Measurements from ENCODE around the gene TAS2R30.

TAS2R30 gene, protein sequence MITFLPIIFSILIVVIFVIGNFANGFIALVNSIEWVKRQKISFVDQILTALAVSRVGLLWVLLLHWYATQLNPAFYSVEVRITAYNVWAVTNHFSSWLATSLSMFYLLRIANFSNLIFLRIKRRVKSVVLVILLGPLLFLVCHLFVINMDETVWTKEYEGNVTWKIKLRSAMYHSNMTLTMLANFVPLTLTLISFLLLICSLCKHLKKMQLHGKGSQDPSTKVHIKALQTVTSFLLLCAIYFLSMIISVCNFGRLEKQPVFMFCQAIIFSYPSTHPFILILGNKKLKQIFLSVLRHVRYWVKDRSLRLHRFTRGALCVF

DNA sequence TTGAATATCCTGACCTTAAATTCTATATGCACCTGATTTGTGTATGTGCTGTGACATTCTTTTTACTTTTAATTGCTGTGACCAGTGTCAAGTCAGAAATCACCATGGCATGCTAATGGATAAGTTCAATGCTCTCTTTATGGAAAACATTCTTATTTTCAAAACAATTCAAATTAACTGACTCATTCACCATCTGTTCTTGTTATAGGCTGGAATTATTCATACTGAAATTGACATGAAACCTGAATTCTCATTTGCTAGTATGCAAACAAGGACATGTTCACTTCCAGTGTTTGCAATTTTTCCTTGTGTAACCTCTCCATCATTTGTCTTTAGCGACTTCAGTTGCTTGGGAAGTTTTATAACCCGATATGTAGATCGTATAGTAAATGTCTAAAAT lies at the start of gene TAS2R30:
TSS of gene TAS2R30 (minus strand) at position 340 of the 400 bp plus-strand sequence. CDS start 400 bp downstream, outside the sequence.
- no peak for FAIRE-seq

DNA sequence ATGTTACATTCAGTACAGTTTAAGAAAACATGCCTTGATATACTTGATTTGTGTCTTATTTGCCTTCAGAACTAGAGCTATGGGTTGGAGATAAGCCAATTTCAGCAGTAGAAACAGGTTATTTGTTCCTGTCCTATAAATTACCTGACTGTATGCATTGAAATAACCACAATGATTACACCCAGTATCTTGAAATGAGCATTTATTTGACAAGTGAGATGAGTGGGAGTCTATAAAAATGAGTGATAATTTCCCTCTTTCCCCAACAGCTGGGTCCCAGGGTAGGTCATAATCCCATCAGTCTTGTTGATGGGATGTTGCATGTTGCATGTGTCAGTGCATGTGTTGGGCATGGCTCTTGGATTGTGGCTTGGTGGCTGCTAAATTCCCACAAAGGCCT lies 48.6 kb upstream of the TAS2R30 start:
- no peak for DNase-seq (ENCODE audit: low spot score)
- FAIRE-seq: no peak

More for the DNA sequence above, at the start of gene TAS2R30:
- DNase-seq (ENCODE audit: low spot score): no peak

DNA sequence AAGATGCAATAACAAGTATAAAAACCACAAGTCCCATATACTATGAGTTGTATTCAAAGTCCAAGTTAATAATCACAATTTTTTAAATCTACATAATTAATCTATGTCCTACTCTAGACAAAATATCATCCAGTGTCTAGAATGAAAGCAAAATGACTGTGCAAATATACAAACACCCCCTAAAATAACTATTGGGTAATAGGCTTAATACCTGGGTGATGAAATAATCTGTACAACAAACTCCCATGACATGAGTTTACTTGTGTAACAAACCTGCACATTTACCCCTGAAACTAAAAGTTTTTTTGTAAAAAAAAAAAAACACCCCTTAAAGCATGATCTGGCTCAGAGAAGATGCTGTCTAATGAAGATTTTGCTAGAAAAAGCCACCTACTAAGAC lies 48.1 kb upstream of the TAS2R30 start:
- FAIRE-seq: no peak
- no peak for DNase-seq (ENCODE audit: low spot score)

DNA sequence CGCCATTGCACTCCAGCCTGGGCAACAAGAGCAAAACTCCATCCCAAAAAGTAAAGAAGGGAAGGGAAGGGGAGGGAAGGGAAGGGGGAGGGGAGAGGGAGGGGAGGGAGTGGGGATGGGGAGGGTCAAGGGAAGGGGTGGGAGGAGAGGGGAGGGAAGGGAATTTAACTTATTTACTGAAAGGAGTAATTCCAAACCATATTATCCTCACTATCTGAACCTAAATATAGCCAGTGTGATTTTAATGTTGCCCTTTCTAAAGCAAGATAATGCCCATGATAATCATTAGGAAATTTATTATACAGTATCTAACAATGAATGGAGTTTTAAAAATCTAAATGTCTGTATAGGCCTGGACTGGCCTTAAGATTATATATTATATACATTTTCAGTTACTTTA lies 43.8 kb upstream of the TAS2R30 start:
- FAIRE-seq (no peak), DNase-seq (ENCODE audit: low spot score) (no peak)

DNA sequence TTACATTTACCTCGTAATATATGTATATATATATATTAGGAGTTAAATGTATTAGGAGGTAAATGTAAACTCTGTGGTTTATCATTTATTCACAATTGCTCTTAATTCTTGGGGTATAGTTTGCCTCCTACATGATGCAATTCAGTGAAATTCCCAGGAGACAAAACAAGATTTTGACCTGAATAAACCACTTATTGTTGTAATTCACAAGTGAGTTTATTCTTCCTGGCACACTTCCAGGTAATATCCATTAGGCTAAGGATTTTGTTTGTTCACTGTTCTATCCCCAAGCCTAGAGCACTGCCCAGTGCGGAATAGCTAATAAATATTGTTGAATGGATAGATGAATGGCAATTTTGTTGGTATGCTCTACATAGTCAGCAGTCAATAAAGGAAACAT lies 39.6 kb upstream of the TAS2R30 start:
- DNase-seq (ENCODE audit: low spot score): no peak
- FAIRE-seq: no peak

DNA sequence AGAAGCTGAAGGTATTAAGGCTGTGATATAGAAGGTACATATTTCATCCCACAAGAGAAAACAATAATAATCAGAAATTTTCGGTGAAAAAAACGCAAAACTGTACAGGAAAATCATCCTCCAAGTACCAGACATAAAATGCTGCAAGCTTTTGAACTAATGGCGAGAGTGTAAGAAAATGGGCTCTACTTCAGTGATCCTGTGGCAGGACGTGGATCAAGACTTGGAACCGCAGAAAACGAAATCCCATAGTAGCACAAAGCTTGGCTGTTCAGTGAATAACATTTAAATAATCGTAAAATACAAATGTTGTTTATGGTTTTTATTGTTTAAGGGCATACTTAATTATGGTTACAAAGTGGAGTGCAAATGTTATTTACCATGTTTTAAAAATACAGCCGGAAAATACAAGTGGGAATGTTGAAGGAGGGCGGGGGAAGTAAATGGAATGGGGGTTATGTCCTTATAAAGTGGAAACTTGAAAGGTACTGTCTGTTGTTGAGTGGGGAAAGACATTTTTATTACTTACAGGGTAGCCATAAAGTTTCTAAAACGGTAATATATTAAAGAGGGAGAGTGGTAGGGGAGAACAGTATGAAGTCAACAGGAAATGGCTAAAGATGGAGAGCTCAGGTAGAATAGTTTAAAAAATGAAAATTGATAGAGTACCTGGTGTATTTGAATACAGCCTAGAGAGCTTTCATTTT lies 37.7 kb upstream of the TAS2R30 start:
- DNase-seq (ENCODE audit: low spot score) (peak; percentile 5), FAIRE-seq (no peak)

DNA sequence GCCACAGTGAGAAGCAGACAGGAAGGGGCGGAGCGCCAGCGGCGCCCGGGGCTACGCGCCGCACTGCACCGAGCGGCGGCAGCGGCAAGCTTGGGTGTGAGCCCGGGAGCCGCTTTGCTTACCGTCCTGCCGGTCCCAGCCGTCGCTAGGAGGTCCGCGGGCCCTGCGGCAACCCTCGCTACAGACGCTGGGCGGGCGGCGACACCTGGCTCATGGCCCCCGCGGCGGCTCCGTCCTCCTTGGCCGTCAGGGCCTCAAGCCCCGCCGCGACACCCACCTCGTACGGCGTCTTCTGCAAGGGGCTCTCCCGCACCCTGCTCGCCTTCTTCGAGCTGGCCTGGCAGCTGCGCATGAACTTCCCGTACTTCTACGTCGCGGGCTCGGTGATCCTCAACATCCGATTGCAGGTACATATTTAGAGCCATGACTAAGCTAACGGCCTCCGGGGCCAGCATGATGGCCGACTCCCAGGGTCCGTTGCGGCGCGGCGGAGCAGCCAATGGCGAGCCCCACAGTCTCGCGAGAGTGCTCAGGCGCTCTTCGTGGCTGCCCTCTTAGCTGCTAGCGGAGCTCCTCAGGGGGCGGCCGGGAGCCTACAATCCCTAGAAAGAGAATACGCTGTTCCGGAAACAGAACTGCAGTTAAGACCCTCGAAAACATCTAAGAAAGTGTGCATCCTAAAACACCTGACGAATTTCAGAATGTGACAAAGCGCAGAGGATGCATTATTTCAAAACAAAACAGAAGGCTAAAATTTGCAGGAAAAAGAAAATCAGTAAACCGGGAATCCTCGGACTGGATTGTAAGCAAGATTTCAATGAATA lies 36.9 kb upstream of the TAS2R30 start, which contains the start of gene SMIM10L1:
TSS of gene SMIM10L1 (plus strand) at position 50 of the 824 bp plus-strand sequence. CDS start at position 213, 163 bp downstream.
- DNase-seq (ENCODE audit: low spot score) (peak; percentile 84), FAIRE-seq (peak; percentile 66)

DNA sequence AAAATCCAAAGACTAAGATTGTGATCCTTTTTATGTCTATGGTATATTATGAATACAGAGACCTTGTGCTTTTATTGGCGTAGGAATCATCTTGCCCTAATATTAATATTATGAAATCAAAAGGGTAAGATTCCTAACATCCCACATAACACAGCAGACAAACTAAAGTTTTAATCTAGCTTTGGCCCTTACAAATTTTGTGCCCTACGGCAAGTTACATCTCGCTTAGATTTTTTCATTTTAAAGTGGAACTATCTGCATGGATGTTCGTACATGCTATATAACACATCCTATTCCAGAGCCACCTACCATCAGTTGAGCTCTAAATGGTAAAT lies 36.3 kb upstream of the TAS2R30 start:
- DNase-seq (ENCODE audit: low spot score) (no peak), FAIRE-seq (no peak)

DNA sequence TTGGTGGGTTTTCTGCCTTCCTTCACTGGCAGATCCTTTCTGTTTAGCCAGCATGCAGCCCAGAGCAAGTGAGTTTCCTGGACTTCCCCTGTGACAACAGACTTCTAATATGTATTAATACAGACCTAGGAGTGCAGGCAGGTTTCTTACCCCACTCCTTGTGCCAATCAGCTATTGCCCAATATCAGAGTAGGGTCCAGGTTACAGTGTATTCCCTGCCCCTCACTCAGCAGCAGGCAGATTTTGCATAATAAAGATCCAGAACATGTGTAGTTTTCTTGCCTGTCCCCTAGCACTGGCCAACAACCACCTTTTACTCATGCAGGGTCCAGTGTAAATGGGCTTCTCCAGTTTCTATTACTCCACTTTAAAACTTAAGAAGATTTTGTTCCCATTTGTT lies 31.9 kb upstream of the TAS2R30 start:
- DNase-seq (ENCODE audit: low spot score) (no peak), FAIRE-seq (no peak)

DNA sequence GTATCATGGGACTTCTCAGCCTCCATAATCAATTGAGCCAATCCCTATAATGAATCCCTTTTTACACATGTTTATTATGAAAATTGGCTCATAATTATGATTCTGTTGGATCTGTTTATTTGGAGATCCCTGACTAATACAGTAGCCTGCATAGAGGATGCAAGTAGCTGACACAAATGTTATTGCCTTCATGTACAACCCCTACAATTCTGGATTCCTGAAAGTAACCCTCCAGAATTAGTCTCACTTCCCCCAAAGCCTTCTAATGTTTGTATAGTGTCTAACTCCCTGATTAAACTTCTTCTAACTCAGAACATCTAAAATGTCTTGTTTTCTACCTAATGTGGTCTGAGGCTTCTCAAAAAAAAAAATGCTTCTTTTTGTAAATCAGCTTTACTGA lies 29.9 kb upstream of the TAS2R30 start:
- DNase-seq (ENCODE audit: low spot score) (no peak), FAIRE-seq (no peak)

DNA sequence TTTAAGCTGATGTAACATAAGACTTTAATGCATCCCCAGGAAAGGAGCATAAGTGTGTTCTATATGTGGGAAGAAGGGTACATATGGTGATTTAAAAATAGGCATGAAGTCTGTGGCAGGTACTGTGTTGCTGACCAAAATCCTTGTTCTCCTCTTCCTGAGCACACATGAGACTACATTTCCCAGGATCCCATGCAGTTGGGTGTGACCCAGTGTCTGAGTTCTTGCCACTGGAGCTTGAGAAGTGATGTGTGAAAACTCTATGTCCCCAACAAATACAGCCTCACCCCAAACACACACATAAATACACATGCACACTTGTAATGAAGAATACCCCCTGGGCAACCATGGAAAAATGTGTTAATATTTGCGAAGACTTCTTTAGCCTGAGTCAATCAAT lies 28.1 kb upstream of the TAS2R30 start:
- FAIRE-seq (no peak), DNase-seq (ENCODE audit: low spot score) (no peak)

DNA sequence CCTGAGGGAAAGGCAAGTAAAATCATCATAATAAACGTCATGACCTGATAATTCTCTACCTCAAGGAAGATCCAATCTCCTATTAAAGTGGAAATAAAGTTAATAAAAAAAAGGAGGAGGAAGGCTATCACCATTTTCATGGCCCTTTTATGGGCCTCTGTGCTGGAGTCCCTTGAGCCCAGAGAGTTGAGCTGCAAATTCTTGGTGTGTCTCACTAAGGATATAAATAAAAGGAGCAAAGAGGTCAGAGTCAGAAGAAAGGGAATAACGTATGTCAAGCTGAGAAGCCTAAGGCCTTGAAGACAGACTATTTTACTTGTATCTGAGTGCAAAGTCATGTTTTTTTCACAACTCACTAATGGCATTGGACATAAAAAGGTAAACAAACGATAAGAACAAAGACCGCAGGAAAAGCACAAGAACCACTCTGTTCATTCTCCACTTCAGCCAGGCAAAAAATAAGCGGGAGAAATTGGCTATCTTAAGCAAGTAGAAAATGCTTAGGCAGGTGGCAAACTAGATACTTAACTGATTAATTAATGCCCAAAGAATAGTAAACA lies 24.5 kb upstream of the TAS2R30 start:
- DNase-seq (ENCODE audit: low spot score) (no peak), FAIRE-seq (no peak)

DNA sequence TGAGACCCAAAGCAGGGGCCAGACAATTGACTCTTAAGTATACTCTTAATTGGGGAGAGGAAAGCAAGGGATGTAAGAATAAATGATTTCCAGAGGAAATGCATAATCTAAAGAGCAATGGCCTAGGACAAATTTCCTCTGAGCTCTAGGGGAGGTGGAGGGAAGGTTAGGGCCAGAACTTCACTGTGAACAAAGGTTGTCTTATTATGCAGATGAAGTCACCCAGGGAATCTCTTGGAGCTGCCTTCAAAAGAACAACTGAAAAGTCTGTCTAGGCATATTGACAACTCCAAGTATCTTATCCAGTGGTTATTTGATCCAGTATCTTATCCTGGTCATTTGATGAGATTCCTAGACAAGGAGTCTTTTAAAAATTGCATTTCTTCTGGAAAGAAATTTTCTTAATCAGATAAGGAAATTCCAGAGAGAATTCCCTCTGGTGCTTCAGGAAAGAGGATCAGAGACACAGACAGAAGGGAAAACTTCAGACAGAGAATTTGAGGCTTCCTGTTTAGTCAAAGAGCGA lies 20.0 kb upstream of the TAS2R30 start:
- no peak for FAIRE-seq
- DNase-seq (ENCODE audit: low spot score): no peak

DNA sequence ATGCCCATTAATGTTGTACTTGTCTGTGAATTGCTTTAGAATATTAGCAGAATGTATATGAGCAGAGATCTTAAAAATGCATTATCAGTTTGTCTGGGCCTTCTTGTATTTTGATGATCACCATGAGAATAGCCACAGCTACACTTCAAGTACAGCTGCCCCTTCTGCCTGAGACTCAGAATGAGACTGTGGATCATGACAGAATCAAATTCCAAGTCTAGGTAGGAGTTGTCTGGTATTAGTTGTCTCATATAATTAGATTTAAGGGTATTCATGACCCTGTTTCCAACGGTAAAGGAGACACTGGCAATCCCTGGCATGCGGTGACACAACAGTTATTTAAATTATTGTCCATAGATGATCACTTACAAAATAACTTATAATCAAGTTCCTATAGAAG lies 18.3 kb upstream of the TAS2R30 start:
- DNase-seq (ENCODE audit: low spot score): no peak
- FAIRE-seq: no peak

DNA sequence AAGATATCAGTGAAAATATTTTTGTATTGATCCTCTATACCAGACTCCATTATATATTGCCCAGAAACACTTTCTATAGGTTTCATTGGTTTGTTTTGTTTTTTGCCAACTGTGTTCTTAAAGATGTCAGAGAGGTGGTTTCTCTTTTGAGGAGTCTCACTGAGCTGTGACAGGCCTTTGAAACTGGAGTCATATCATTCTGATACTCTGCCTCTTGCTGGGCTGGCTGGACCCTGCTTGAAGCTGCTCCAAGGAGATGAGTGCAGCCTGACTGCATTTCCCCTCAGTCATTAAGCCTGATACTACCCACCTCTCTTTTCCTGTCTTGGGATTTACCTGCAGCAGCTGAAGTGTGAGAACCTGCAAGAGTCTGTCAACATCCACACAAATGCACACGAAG lies 16.4 kb upstream of the TAS2R30 start:
- DNase-seq (ENCODE audit: low spot score): no peak
- no peak for FAIRE-seq

DNA sequence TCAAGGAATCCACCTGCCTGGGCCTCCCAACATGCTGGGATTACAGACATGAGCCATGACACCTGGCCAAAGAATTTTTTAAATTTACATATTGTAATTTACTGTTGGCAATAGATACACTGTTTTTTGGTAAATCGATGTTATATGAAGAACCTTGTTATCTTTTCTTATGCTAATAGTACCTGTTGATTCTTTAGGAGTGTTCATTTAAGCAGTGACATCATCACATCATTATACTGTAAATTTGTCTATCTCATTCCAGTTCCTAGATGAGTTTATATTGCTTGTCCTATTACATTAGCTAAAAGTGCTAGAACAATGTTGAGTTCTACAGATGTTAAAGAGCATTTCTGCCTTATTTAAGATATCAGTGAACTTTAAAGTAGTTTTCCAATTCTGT lies 13.0 kb upstream of the TAS2R30 start:
- no peak for FAIRE-seq
- no peak for DNase-seq (ENCODE audit: low spot score)

DNA sequence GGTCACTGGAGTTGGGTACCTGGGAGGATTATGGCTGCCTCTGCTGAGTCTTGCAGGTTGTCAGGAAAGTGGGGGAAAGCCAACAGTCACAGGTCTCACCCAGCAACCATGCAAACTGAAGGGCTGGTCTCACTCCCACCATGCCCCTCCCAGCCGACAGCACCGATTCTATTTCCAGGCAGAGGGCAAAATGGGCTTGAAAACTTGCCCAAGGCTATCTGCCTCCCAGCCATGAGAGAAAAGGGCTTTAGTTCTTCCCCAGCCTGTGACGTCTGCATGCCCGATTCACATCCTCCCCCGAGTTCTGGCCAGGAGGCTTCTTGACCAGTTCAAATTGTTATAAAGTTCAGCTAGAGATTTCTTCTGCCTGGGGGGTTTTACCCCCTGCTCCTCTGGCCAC lies 9.9 kb upstream of the TAS2R30 start:
- DNase-seq (ENCODE audit: low spot score) (no peak), FAIRE-seq (no peak)

DNA sequence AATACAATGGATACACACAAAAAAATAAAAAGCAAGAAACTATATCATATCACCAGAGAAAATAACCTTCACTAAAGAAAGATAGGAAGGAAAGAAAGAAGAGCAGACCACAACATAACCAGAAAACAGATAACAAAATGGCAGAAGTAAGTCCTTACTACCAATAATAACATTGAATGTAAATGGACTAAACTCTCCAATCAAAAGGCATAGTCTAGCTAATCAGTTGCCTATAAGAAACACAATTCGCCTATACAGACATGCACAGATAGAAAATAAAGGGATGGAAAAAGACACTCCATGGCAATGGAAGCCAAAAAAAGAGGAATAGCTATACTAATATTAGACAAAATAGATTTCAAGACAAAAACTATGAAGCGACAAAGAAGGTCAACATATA lies 8.9 kb upstream of the TAS2R30 start:
- no peak for DNase-seq (ENCODE audit: low spot score)
- FAIRE-seq: no peak

DNA sequence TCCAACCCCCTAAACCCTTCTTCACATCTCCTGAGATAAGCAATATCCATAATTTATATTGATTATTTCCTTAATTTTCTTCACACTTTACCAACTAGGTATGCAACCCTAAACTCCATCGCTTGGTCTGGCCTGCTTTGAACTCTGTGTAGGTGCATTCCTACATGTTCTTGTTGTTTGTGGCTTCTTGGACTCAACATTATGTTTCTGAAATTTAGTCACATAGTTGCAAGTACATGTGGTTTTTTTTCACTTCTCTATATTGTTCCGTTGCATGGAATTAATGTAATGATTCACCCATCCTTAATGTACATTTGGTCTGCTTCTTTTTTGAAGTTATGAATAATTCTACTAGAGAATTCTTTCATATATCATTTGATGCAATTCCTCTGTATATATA lies 1.6 kb upstream of the TAS2R30 start:
- FAIRE-seq (no peak), DNase-seq (ENCODE audit: low spot score) (no peak)

DNA sequence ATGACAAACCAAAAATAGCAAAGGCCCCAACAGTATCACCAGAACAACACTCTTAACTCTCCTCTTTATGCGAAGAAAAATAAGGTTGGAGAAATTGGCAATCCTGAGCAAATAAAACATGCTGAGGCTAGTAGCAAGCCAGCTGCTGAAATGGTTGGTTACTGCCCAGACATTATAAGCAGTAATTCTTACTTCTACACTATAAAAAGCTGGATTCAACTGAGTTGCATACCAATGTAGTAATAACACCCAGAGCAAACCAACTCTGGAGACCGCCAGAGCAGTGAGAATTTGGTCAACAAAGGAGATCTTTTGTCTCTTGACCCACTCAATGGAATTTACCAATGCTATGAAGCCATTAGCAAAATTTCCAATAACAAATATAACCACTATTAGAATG lies 628 bp downstream of the TAS2R30 start:
- no peak for DNase-seq (ENCODE audit: low spot score)
- FAIRE-seq: no peak

DNA sequence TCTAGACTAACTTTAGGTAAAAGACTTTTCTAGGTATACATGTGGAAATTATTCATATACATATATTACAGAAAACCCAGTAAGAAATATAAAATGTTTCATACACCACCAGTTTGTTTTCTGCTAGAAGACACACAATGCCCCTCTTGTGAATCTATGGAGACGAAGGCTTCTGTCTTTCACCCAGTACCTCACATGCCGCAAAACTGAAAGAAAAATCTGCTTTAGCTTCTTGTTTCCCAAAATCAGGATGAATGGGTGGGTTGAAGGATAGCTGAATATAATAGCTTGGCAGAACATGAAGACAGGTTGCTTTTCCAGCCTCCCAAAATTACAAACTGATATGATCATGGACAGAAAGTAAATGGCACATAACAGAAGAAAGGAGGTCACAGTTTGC lies 1.3 kb downstream of the TAS2R30 start:
- FAIRE-seq (no peak), DNase-seq (ENCODE audit: low spot score) (no peak)

DNA sequence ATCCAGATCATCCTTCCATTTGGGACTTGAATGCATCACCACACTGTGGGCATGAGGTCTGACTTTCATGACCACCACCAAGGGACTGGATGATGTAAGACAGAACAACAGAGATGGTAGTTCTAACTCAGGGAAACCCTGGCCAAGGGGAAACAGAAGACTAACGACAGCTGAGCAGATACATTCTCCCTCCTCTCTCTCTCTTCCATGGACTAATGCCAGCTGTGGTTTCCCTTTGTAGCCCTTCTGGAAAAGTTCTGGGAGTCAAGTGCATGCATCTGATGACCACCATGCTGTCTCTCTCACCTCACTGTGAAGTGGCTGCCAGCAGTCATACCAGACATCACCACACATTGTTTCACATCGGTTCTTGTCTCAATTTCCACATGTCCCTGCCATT lies 3.4 kb downstream of the TAS2R30 start:
- no peak for DNase-seq (ENCODE audit: low spot score)
- no peak for FAIRE-seq

Data from RCC 7860 (cell line).